ENCODE results near the gene SOWAHC.

SOWAHC gene

DNA sequence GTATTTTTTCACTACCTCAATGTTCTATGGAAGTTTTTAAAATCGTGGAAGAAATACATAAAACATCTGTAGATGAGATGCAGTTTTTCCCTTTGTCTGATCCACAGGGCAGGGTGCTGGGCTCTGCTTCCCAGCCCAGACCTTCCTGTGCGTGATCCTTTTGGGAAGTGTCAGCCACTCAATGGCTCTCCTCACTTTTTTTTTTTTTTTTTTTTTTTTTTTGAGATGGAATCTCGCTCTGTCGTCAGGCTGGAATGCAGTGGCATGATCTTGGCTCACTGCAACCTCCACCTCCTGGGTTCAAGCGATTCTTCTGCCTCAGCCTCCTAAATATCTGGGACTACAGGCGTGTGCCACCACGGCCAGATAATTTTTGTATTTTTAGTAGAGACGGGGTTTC, 32.8 kb downstream of the SOWAHC start:
- no peak for DNase-seq

DNA sequence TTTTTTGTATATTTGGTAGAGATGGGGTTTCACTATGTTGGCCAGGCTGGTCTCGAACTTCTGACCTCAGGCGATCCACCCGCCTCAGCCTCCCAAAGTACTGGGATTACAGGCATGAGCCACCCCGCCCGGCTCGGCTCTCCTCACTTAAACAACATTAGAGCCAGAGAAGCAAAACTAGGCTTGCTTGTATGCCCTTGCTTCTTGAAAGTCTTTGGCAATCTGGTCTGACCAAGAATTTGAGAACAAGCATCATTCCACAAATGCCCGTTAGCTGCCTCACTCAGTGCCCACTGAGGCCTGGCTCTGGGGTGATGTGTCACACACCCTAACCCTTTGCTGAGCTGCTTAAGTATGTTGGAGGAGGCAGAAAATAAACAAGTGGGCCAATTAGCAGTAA, 33.5 kb downstream of the SOWAHC start:
- no peak for DNase-seq

DNA sequence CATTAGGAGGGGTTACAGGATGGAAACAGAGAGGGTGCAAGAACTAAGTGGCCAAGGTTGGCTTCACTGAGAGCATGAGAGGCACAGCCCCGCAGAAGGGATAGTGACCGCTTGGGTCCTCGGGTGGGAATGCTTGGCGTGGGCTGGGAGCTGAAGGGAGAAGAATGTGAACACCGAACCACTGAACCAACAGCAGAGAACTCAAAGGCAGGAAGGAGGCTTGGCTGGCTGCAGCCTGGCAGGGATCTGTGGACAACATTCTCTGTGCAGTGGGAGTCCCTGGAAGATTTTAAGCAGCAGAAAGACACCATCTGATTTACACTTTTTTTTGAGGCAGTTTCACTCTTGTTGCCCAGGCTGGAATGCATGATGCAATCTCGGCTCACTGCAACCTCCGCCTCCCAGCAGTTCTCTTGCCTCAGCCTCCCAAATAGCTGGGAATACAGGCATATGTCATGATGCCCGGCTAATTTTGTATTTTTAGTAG, 33.9 kb downstream of the SOWAHC start:
- DNase-seq: no peak

DNA sequence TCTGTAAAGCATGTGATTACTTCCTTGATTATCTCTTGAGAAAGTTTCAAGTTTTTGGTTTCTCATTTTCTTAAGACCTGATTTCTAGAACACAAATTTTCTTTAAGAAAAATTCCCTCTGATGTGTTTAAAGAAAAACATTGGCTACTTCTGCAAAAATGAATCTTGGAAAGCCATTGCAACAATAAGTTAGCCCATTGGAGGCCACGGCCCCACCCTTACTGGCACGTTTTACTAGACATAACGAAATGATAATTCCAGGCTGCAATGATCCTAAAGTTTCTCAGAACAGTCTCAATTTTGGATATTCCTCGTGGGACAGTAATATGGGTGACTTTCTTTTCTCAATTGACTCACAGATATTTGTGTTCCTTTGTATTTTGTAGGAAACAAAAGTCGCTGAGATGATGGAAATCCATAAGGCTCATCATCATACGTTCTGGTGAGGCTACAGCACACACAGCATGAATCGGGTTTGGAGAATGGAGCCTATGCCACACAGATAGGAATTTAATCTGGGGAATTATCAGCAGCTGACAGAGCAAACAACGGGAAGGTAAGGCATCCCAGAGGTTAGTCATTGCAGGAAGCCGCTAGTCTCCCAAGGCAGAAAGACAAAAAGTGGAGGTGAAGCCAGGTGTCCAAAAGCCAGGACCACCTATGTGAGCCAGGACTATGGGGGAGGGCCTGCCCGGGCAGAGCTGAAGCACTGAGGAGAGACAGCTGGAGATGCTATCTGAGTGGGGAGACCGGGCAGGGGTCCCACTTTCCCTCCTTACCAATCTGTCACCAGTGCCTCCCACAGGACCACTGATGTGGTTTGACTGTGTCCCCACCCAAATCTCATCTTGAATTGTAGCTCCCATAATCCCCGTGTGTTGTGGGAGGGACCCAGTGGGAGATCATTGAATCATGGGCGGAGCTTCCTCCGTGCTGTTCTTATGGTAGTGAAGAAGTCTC, 35.9 kb downstream of the SOWAHC start:
- no peak for DNase-seq

DNA sequence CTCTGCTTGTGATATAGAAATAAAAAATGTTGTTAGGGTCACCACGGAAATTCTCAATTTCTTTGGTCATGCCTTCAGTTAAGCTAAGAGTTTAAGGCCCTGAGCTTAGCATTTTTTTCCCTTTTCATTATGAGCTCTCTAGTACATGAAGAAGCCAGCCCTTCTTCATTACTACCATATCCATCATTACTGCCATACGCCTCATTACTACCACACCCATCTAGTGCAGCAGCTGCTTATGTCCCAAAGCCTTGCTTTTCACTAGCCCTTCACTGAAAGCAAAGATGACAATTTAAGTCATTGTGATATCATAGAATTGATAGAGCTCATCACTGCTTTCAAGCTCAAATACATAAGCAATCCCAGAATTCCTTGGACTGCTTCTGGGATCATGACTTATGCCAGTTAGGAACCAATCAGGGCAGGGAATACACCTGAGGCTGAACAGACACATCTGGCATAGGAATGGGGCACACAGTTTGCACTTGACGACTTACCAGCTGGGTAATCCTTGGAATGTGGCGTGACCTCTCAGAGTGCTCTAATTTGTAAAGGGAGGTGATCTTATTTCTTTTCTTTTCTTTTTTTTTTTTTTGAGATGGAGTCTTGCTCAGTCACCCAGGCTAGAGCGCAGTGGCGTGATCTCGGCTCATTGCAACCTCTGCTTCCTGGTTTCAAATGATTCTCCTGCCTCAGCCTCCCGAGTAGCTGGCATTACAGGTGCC, 40.3 kb downstream of the SOWAHC start:
- DNase-seq: no peak

DNA sequence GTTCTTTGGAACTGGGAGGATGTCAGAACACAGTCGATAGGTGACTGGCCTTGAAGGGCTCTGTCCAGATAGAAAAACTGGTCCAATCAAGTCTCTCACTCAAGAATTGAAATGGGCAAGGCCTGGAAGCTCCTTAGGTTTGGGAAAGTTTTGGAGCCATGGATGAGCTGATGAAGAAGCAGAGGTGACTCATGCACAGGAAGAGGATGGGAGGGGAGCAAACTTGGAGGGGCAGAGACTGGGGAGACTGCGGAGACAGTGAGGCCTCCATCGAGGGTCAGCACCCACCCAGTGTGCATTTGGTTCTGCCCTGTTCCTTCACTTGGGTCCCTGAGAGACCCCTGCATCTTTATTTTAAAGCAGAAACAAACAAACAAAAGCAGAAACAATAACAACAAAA, 41.1 kb downstream of the SOWAHC start:
- DNase-seq: no peak

DNA sequence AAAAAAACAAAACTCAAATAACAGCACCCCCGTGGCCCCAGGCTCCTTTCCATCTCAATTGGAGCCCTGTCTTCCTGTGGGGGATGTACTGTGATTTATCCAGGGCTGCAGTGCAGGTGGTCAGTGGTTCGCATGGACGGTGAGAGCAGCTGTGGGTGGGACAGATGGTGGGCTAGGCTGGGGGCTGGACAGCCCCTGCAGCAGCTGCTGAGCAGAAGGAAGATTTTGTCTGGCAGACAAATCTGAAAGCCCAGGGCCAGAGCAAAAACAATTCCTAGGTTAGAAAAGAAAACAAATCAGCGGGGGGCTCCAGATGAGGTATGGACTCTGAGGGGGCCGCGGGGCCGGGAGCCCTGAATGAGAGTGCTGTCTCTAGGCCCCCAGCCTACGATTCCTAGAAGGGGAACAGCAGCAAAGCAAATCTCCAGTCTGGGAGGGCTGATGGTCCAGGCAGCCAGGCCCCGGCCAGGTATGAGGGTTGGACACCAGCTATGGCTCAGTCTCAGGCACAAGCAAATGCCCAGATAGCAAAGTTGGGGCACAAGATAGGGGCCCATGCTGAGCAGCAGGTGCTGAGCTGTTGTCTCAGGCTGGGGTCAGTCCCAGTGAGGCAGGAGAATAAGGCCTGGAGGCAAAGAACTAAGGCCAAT, 45.4 kb downstream of the SOWAHC start:
- no peak for DNase-seq

DNA sequence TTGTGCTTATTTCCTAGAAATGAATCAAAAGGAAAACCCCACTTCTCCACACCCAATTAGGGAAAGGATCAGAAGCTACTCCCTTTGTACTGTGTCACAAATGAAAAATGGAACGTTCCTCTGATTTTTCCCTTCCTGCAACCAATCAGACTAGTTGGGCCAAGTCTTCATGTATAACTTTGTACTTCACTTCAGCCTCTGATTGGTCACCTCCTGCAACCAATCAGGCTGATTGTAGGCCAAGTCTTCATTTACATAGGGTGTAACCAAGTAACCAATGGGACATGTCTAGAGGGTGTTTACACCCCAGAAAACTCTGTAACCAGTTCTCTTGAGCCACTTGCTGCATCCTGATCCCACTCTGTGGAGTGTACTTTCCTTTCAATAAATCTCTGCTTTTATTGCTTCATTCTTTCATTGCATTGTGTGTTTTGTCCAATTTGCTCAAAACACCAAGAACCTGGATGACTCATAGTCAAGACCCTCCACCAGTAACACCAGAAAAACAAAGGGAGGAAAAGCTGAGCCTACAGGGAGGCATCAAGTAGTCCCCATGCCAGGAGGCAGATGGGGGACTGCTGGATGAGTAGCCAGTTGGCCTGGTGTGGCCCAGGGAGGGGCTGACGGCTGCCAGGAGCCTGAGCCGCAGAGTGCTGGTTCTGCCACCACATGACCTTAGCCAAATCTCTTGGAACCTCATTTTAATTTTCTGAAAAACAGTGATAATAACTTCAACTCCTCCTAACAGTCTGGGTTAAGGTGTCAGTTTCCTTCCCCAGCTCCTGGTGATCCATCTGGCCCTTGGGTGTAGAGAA, 46.1 kb downstream of the SOWAHC start:
- no peak for DNase-seq

DNA sequence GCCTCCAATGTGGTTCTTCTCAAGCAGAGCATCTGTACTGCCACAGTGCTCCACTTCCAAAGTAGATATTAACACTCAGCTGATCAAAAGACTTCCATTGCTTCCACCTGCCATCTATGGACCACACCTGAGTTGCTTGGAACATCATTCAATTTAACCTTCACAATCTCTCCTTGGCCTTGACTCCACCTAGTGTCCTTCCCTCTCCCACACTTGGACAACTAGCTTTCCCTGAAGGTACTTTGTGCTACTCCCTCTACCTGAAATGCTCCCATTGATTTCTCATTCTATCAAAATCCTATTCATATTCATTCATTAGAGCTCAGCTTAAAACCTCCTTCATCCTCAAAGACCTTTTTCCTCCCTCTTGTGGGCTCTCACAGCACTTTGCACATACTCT, 48.7 kb downstream of the SOWAHC start:
- no peak for DNase-seq

DNA sequence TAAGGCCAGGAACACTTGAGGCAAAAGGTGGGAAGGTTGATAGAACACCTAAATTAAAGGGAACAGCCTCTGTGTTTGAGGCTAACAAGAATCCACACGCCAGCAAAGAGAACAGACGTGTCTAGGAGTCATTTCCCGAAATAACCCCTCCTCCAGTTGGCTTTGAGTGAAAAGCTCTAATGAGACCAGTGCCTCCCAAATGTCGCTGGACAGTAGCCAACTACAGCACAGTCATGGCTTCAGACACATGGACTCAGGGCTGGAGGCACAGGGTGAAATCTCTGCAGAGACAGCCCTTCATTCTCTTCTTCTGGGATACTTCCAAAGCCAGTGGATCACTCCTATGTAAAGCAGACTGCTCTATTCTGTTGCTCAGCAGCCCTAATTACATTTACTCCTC, 49.6 kb downstream of the SOWAHC start:
- no peak for DNase-seq

DNA sequence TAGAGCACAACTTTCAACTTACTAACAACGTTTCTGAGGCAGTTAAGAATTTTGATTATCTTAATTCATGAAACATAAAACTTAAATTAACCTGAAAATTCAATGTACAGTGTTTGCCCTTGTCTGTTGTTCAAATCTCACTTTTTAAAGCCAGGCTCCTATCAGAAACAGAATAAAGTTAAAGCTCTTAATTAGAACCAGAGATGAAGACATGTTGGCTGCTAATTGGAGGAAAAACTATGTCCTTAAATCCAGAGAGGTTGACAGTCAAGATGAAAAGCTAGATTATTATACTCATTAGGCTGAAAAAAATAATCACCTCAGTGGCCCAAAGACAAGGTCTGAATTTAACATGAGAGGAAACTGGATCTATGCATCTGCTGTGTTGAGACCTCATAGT, 52.3 kb downstream of the SOWAHC start:
- DNase-seq: no peak
